Endothelial cell (in vitro differentiated cells): ENCODE results near the gene GPR4. TPM values are rescaled to one million over a fixed set of nuclear protein-coding genes. Genes with fewer than 3 reads are reported as not detected.

Experiments used
- DNase-seq: peaks from one replicate; pipeline ENCODE4 v3.0.0; 2021; ENCODE audit warnings: low spot score
- H3K27ac Mint-ChIP-seq: one replicate; pipeline ENCODE4 v1.8.0; 2021; ENCODE audit warnings: mixed read lengths, inconsistent platforms; ENCODE audit not compliant: unreplicated experiment
- H3K27me3 Mint-ChIP-seq: one replicate; pipeline ENCODE4 v1.8.0; 2021; ENCODE audit warnings: mild to moderate bottlenecking, moderate library complexity, mixed read lengths, inconsistent platforms; ENCODE audit not compliant: unreplicated experiment
- H3K36me3 Mint-ChIP-seq: one replicate; pipeline ENCODE4 v1.8.0; 2021; ENCODE audit warnings: mild to moderate bottlenecking, low read depth, mixed read lengths, inconsistent platforms; ENCODE audit not compliant: unreplicated experiment
- H3K4me1 Mint-ChIP-seq: one replicate; pipeline ENCODE4 v1.8.0; 2021; ENCODE audit warnings: mild to moderate bottlenecking, mixed read lengths, inconsistent platforms; ENCODE audit not compliant: unreplicated experiment
- H3K4me3 Mint-ChIP-seq: one replicate; pipeline ENCODE4 v1.8.0; 2021; ENCODE audit warnings: mild to moderate bottlenecking, mixed read lengths, inconsistent platforms; ENCODE audit not compliant: unreplicated experiment
- H3K9me3 Mint-ChIP-seq: one replicate; pipeline ENCODE4 v1.8.0; 2021; ENCODE audit warnings: mixed read lengths, inconsistent platforms; ENCODE audit not compliant: unreplicated experiment
- CTCF ChIP-seq: fragments of 200-600 bp; sonication (generic); IDR thresholded peaks from one replicate; pipeline ENCODE4 v1.5.0; 2021; ENCODE audit warnings: antibody characterized with exemption; ENCODE audit not compliant: unreplicated experiment
- total RNA-seq: library from RNA; stranded (reverse); fragmentation: NEBNext Ultra II Directional; extraction: Animal tissue kit (Norgen Biotek cat#: 25700); gene quantifications from one replicate; pipeline ENCODE4 v1.2.1, GENCODE V29; 2021; ENCODE audit not compliant: unreplicated experiment

GPR4 gene
- total RNA-seq, 1 donor from 2014 or later, result 13.5 TPM

- Mint-ChIP-seq H3K4me1 (peaks cover 3% of the 10 kb centered on the region), H3K36me3 (peaks cover 3% of the 10 kb centered on the region), H3K9me3 (no peaks in the 10 kb centered on the region), H3K27me3 (no peaks in the 10 kb centered on the region), H3K27ac (no peak overlapping the region), H3K4me3 (no peak overlapping the region)
- no peak for TF ChIP-seq CTCF
- DNase-seq, result no peak
These were observed 30.4 kb downstream of the GPR4 start for GRCh38 chr19:45571457-45572220.

GRCh38 chr19:45569619-45570421 is 32.2 kb downstream of the GPR4 start:
- H3K4me3 Mint-ChIP-seq, result peak overlapping the region; percentile 60
- H3K36me3 Mint-ChIP-seq, result peaks cover 3% of the 10 kb centered on the region
- H3K27me3 Mint-ChIP-seq, result no peaks in the 10 kb centered on the region
- DNase-seq, result peak; percentile 85
- H3K4me1 Mint-ChIP-seq, result peaks cover 3% of the 10 kb centered on the region
- peak overlapping the region; percentile 74 for H3K27ac Mint-ChIP-seq
- no peaks in the 10 kb centered on the region for H3K9me3 Mint-ChIP-seq
- peak; percentile 76 for TF ChIP-seq CTCF

- Mint-ChIP-seq H3K4me1 (peaks cover 3% of the 10 kb centered on the region), H3K36me3 (peaks cover 3% of the 10 kb centered on the region), H3K27me3 (no peaks in the 10 kb centered on the region), H3K27ac (no peak overlapping the region), H3K4me3 (no peak overlapping the region), H3K9me3 (no peaks in the 10 kb centered on the region)
- DNase-seq, result no peak
- TF ChIP-seq CTCF, result no peak
These were observed 33.3 kb downstream of the GPR4 start for GRCh38 chr19:45568732-45569131.

GRCh38 chr19:45567609-45568008 is 34.4 kb downstream of the GPR4 start:
- no peak for DNase-seq
- H3K4me1 Mint-ChIP-seq, result peaks cover 3% of the 10 kb centered on the region
- peaks cover 3% of the 10 kb centered on the region for H3K36me3 Mint-ChIP-seq
- no peak overlapping the region for H3K27ac Mint-ChIP-seq
- H3K4me3 Mint-ChIP-seq, result no peak overlapping the region
- TF ChIP-seq CTCF, result no peak
- no peaks in the 10 kb centered on the region for H3K27me3 Mint-ChIP-seq
- no peaks in the 10 kb centered on the region for H3K9me3 Mint-ChIP-seq
